ENCODE measurements around the gene CLEC14A.

Gene CLEC14A

GRCh38 chr14:38257507-38257906 is 1.6 kb upstream of the CLEC14A start:
- H3K36me3 ChIP-seq (ENCODE audit: insufficient read depth, low read length) = no peaks in the 10 kb centered on the region
- no peak overlapping the region for H3K9ac ChIP-seq (ENCODE audit: low read depth, low read length)
- H3K9me3 ChIP-seq (ENCODE audit: control insufficient read depth, insufficient read depth, low read length) = no peaks in the 10 kb centered on the region
- no peaks in the 10 kb centered on the region for H3K4me1 ChIP-seq (ENCODE audit: insufficient read depth, low read length)

GRCh38 chr14:38256533-38256840 is 594 bp upstream of the CLEC14A start:
- Histone ChIP-seq H3K36me3 (ENCODE audit: insufficient read depth, low read length) (no peaks in the 10 kb centered on the region), H3K9ac (ENCODE audit: low read depth, low read length) (peak overlapping the region; percentile 61; the same call in 1 of the 2 replicates), H3K4me1 (ENCODE audit: insufficient read depth, low read length) (no peaks in the 10 kb centered on the region), H3K9me3 (ENCODE audit: control insufficient read depth, insufficient read depth, low read length) (no peaks in the 10 kb centered on the region)

GRCh38 chr14:38255408-38255672 is 553 bp downstream of the CLEC14A start:
- Histone ChIP-seq H3K4me1 (ENCODE audit: insufficient read depth, low read length) (no peaks in the 10 kb centered on the region), H3K9me3 (ENCODE audit: control insufficient read depth, insufficient read depth, low read length) (no peaks in the 10 kb centered on the region), H3K9ac (ENCODE audit: low read depth, low read length) (peak overlapping the region; percentile 61), H3K36me3 (ENCODE audit: insufficient read depth, low read length) (no peaks in the 10 kb centered on the region)

- H3K4me1 ChIP-seq (ENCODE audit: insufficient read depth, low read length) = no peaks in the 10 kb centered on the region
- H3K36me3 ChIP-seq (ENCODE audit: insufficient read depth, low read length) = no peaks in the 10 kb centered on the region
- no peaks in the 10 kb centered on the region for H3K9me3 ChIP-seq (ENCODE audit: control insufficient read depth, insufficient read depth, low read length)
- peak overlapping the region; percentile 61 for H3K9ac ChIP-seq (ENCODE audit: low read depth, low read length)
Measured at GRCh38 chr14:38254571-38255407, 1.1 kb downstream of the CLEC14A start.

- H3K36me3 ChIP-seq (ENCODE audit: insufficient read depth, low read length) = no peaks in the 10 kb centered on the region
- no peaks in the 10 kb centered on the region for H3K4me1 ChIP-seq (ENCODE audit: insufficient read depth, low read length)
- no peaks in the 10 kb centered on the region for H3K9me3 ChIP-seq (ENCODE audit: control insufficient read depth, insufficient read depth, low read length)
- H3K9ac ChIP-seq (ENCODE audit: low read depth, low read length) = no peak overlapping the region
Measured at GRCh38 chr14:38253676-38254075, 2.2 kb downstream of the CLEC14A start.

- Histone ChIP-seq H3K9ac (ENCODE audit: low read depth, low read length) (no peak overlapping the region), H3K4me1 (ENCODE audit: insufficient read depth, low read length) (no peaks in the 10 kb centered on the region), H3K9me3 (ENCODE audit: control insufficient read depth, insufficient read depth, low read length) (no peaks in the 10 kb centered on the region), H3K36me3 (ENCODE audit: insufficient read depth, low read length) (no peaks in the 10 kb centered on the region)
Measured at GRCh38 chr14:38252066-38252710, 3.7 kb downstream of the CLEC14A start.

- Histone ChIP-seq H3K9ac (ENCODE audit: low read depth, low read length) (no peak overlapping the region), H3K4me1 (ENCODE audit: insufficient read depth, low read length) (no peaks in the 10 kb centered on the region), H3K36me3 (ENCODE audit: insufficient read depth, low read length) (no peaks in the 10 kb centered on the region), H3K9me3 (ENCODE audit: control insufficient read depth, insufficient read depth, low read length) (no peaks in the 10 kb centered on the region)
Measured at GRCh38 chr14:38250331-38250730, 5.6 kb downstream of the CLEC14A start.

- Histone ChIP-seq H3K4me1 (ENCODE audit: insufficient read depth, low read length) (no peaks in the 10 kb centered on the region), H3K9me3 (ENCODE audit: control insufficient read depth, insufficient read depth, low read length) (no peaks in the 10 kb centered on the region), H3K9ac (ENCODE audit: low read depth, low read length) (no peak overlapping the region), H3K36me3 (ENCODE audit: insufficient read depth, low read length) (no peaks in the 10 kb centered on the region)
Measured at GRCh38 chr14:38248321-38249028, 7.4 kb downstream of the CLEC14A start.

- H3K36me3 ChIP-seq (ENCODE audit: insufficient read depth, low read length) = no peaks in the 10 kb centered on the region
- H3K9me3 ChIP-seq (ENCODE audit: control insufficient read depth, insufficient read depth, low read length) = no peaks in the 10 kb centered on the region
- H3K4me1 ChIP-seq (ENCODE audit: insufficient read depth, low read length) = no peaks in the 10 kb centered on the region
- no peak overlapping the region for H3K9ac ChIP-seq (ENCODE audit: low read depth, low read length)
Measured at GRCh38 chr14:38243696-38244240, 12.1 kb downstream of the CLEC14A start.

GRCh38 chr14:38238878-38239277 is 17.0 kb downstream of the CLEC14A start:
- H3K4me1 ChIP-seq (ENCODE audit: insufficient read depth, low read length) = no peaks in the 10 kb centered on the region; the same call in 1 of the 2 replicates
- no peaks in the 10 kb centered on the region for H3K9me3 ChIP-seq (ENCODE audit: control insufficient read depth, insufficient read depth, low read length)
- no peaks in the 10 kb centered on the region for H3K36me3 ChIP-seq (ENCODE audit: insufficient read depth, low read length)
- H3K9ac ChIP-seq (ENCODE audit: low read depth, low read length) = no peak overlapping the region

GRCh38 chr14:38238332-38238731 is 17.6 kb downstream of the CLEC14A start:
- Histone ChIP-seq H3K4me1 (ENCODE audit: insufficient read depth, low read length) (no peaks in the 10 kb centered on the region; the same call in 1 of the 2 replicates), H3K36me3 (ENCODE audit: insufficient read depth, low read length) (no peaks in the 10 kb centered on the region), H3K9ac (ENCODE audit: low read depth, low read length) (no peak overlapping the region)

GRCh38 chr14:38233218-38233617 is 22.7 kb downstream of the CLEC14A start:
- no peak overlapping the region for H3K9ac ChIP-seq (ENCODE audit: low read depth, low read length)
- H3K9me3 ChIP-seq (ENCODE audit: control insufficient read depth, insufficient read depth, low read length) = no peaks in the 10 kb centered on the region
- H3K4me1 ChIP-seq (ENCODE audit: insufficient read depth, low read length) = no peaks in the 10 kb centered on the region
- no peaks in the 10 kb centered on the region for H3K36me3 ChIP-seq (ENCODE audit: insufficient read depth, low read length)

More at GRCh38 chr14:38238332-38238731, 17.6 kb downstream of the CLEC14A start:
- no peaks in the 10 kb centered on the region for H3K9me3 ChIP-seq (ENCODE audit: control insufficient read depth, insufficient read depth, low read length)

- Histone ChIP-seq H3K4me1 (ENCODE audit: insufficient read depth, low read length) (peaks cover 3% of the 10 kb centered on the region), H3K9me3 (ENCODE audit: control insufficient read depth, insufficient read depth, low read length) (no peaks in the 10 kb centered on the region), H3K9ac (ENCODE audit: low read depth, low read length) (no peak overlapping the region), H3K36me3 (ENCODE audit: insufficient read depth, low read length) (no peaks in the 10 kb centered on the region)
Measured at GRCh38 chr14:38226366-38226765, 29.5 kb downstream of the CLEC14A start.

- no peak overlapping the region for H3K9ac ChIP-seq (ENCODE audit: low read depth, low read length)
- no peaks in the 10 kb centered on the region for H3K9me3 ChIP-seq (ENCODE audit: control insufficient read depth, insufficient read depth, low read length)
- peaks cover 7% of the 10 kb centered on the region for H3K4me1 ChIP-seq (ENCODE audit: insufficient read depth, low read length)
- no peaks in the 10 kb centered on the region for H3K36me3 ChIP-seq (ENCODE audit: insufficient read depth, low read length)
Measured at GRCh38 chr14:38225946-38226345, 29.9 kb downstream of the CLEC14A start.

All from ES-I3 (cell line).